Endothelial cell of umbilical vein (primary cell): ENCODE data around the gene SLFN13.

Source experiments
- CTCF ChIP-seq, 2 donors: IDR thresholded peaks; 1 replicate in 1 of 2; 2 replicates in 1 of 2; pipeline ENCODE4 v1.5.1; 2011; ENCODE audit warnings: low read length in 2 of 2, mild to moderate bottlenecking in 2 of 2, moderate library complexity in 2 of 2, control low read depth in 1 of 2, inconsistent platforms in 1 of 2, low read depth in 1 of 2; ENCODE audit not compliant: insufficient read depth in 1 of 2; ENCODE audit errors: extremely low read depth in 1 of 2
- FOS ChIP-seq: IDR thresholded peaks from 2 replicates; pipeline ENCODE4 v1.6.1; 2011; ENCODE audit warnings: mild to moderate bottlenecking, low read length, moderate library complexity, borderline replicate concordance; ENCODE audit not compliant: insufficient read depth
- POLR2AphosphoS5 ChIP-seq: IDR thresholded peaks from 2 replicates; pipeline ENCODE4 v1.6.1; 2012; ENCODE audit warnings: low read depth, mild to moderate bottlenecking, control low read depth, low read length, moderate library complexity; ENCODE audit not compliant: insufficient read depth

DNA sequence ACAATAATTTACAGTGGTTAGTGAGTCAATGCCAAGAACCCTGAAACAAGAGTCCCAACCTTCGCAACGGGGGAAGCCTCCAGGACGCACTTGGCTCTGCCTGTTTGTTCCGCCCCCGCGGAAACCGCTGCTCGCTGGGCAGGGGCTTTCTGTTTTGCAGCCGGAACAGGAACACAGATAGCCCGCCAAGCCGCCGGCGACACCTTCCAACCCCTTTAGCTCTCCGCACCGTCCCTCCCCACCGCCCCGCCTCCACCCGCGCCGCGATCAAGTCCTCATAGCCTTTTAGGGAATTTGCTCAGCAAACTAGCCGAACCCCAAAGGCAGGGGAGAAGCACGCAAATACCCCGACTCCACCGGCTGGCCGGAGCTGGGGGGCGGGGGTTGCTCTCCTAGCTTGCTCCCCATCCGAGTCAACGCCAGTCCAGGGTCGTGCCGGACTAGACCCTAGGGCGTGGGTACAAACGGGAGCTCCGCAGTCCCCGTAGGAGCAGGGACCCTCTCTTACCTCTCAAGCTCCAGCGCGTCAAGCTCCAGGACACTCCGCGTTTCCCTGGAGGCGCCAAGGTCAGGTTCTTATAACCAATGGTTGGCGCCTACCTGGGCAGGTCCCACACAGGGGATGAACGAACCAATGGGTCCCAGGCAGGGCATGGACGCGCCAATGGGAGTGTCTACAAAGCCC is at the start of gene SLFN13:
- no peak for TF ChIP-seq FOS
- TF ChIP-seq POLR2AphosphoS5, result no peak
- no peak for TF ChIP-seq CTCF (IDR thresholded peaks at IDR 0.05; ENCODE audit: extremely low read depth in 1 of 2, insufficient read depth in 1 of 2, low read depth in 1 of 2, low read length in 2 of 2)
